NCI-H345 treated with DMSO at 0.1 percent for 48 hours (cell line): ENCODE results near the gene ALDH1L1.
"Not testable (repeated sequence)": the region's sequence is repeated elsewhere in the genome, so short reads cannot be mapped to it uniquely, and the experiment has no call there.

Experiments used
- DNase-seq: peaks from one replicate; lab custom pipeline; 2025; ENCODE audit not compliant: unreplicated experiment; lab: John Stamatoyannopoulos, UW

ALDH1L1 gene

GRCh38 chr3:126106336-126107202 lies 73.8 kb downstream of the ALDH1L1 start:
- no peak for DNase-seq

GRCh38 chr3:126105691-126106187 lies 74.6 kb downstream of the ALDH1L1 start:
- no peak for DNase-seq

- no peak for DNase-seq
Measured at GRCh38 chr3:126104742-126105605, 75.4 kb downstream of the ALDH1L1 start.

- DNase-seq, result no peak
Measured at GRCh38 chr3:126104028-126104635, 76.3 kb downstream of the ALDH1L1 start.

- no peak for DNase-seq
Measured at GRCh38 chr3:126103121-126104027, 77.0 kb downstream of the ALDH1L1 start.

- no peak for DNase-seq
Measured at GRCh38 chr3:126102530-126102951, 77.8 kb downstream of the ALDH1L1 start.

- DNase-seq, result no peak
Measured at GRCh38 chr3:126102011-126102410, 78.4 kb downstream of the ALDH1L1 start.

GRCh38 chr3:126101521-126101982 lies 78.8 kb downstream of the ALDH1L1 start:
- DNase-seq, result no peak

GRCh38 chr3:126100634-126101301 lies 79.6 kb downstream of the ALDH1L1 start:
- DNase-seq, result no peak

- DNase-seq, result no peak
Measured at GRCh38 chr3:126100269-126100633, 80.1 kb downstream of the ALDH1L1 start.

- DNase-seq, result no peak
Measured at GRCh38 chr3:126098391-126098858, 82.0 kb downstream of the ALDH1L1 start.

GRCh38 chr3:126097801-126098200 lies 82.6 kb downstream of the ALDH1L1 start:
- no peak for DNase-seq

- DNase-seq, result not testable (repeated sequence)
Measured at GRCh38 chr3:126096274-126096673, 84.1 kb downstream of the ALDH1L1 start.

GRCh38 chr3:126092128-126092527 lies 88.3 kb downstream of the ALDH1L1 start:
- DNase-seq, result not testable (repeated sequence)

- DNase-seq, result no peak
Measured at GRCh38 chr3:126087552-126088175, 92.7 kb downstream of the ALDH1L1 start.

- no peak for DNase-seq
Measured at GRCh38 chr3:126085841-126086240, 94.5 kb downstream of the ALDH1L1 start.

GRCh38 chr3:126085276-126085675 lies 95.1 kb downstream of the ALDH1L1 start:
- DNase-seq, result no peak

- DNase-seq, result no peak
Measured at GRCh38 chr3:126084768-126085180, 95.6 kb downstream of the ALDH1L1 start.
